Measurements from ENCODE around the gene PSMD1.

- TF ChIP-seq CTCF (conservative IDR thresholded peaks at IDR 0.05 in 1 of 2, IDR thresholded peaks at IDR 0.05 in 1 of 2; ENCODE audit: extremely low read depth in 1 of 2, insufficient read depth in 1 of 2, low read depth in 1 of 2, low read length in 2 of 2) = no peak
- TF ChIP-seq EZH2 (IDR thresholded peaks at IDR 0.05; ENCODE audit: borderline replicate concordance, low read length) = no peak
Observed at GRCh38 chr2:231007286-231008098, 49.2 kb upstream of the PSMD1 start.
